A673 (cell line): ENCODE results near the gene DENND1A. TPM values are rescaled to one million over a fixed set of nuclear protein-coding genes. Genes with fewer than 3 reads are reported as not detected.

Experiments
- BruUV-seq: library from RNA; stranded (reverse); fragments of 400-500 nt; replicated peaks from 2 replicates; lab custom pipeline; 2021; lab: Mats Ljungman, UMichigan
- CTCF ChIA-PET: fragments of 300-600 bp; sonication (Branson Sonifier 250); formaldehyde crosslinking; loops from one replicate; lab custom pipeline; 2022; ENCODE audit warnings: antibody characterized with exemption; lab: Charles Lee
- POLR2A ChIA-PET: fragments of 300-600 bp; sonication (Branson Sonifier 250); formaldehyde crosslinking; loops from one replicate; lab custom pipeline; 2022; ENCODE audit warnings: antibody characterized with exemption; ENCODE audit not compliant: low non-redundant PET; lab: Charles Lee
- DNase-seq: peaks from one replicate; pipeline ENCODE4 v3.0.0-alpha.2; 2015; ENCODE audit warnings: low spot score
- H3K27ac ChIP-seq: fragments of 200-600 bp; sonication (generic); 2 replicates; pipeline ENCODE4 v1.5.1; 2016; ENCODE audit warnings: mixed run types, low read depth, mild to moderate bottlenecking, mixed read lengths, antibody characterized with exemption, low read length; ENCODE audit not compliant: poor library complexity, severe bottlenecking
- H3K27me3 ChIP-seq: fragments of 200-600 bp; sonication (generic); replicated peaks from 2 replicates; pipeline ENCODE4 v1.6.1; 2017; ENCODE audit warnings: mixed run types, low read depth, mild to moderate bottlenecking, mixed read lengths, antibody characterized with exemption, low read length; ENCODE audit not compliant: insufficient read depth, poor library complexity
- H3K36me3 ChIP-seq: fragments of 200-600 bp; sonication (generic); 2 replicates; pipeline ENCODE4 v1.6.1; 2016; ENCODE audit warnings: mixed run types, mild to moderate bottlenecking, mixed read lengths, antibody characterized with exemption, low read length; ENCODE audit not compliant: insufficient read depth, poor library complexity, severe bottlenecking
- H3K4me1 ChIP-seq: fragments of 200-600 bp; sonication (generic); 2 replicates; pipeline ENCODE4 v1.6.1; 2017; ENCODE audit warnings: mixed run types, mild to moderate bottlenecking, mixed read lengths, antibody characterized with exemption, low read length; ENCODE audit not compliant: insufficient read depth, poor library complexity, severe bottlenecking
- H3K4me3 ChIP-seq: fragments of 200-600 bp; sonication (generic); 2 replicates; pipeline ENCODE4 v1.5.1; 2016; ENCODE audit warnings: low read depth, mixed run types, mild to moderate bottlenecking, mixed read lengths, low read length; ENCODE audit not compliant: poor library complexity, severe bottlenecking
- H3K9me3 ChIP-seq: fragments of 200-600 bp; sonication (generic); 2 replicates; pipeline ENCODE4 v1.6.1; 2016; ENCODE audit warnings: mixed run types, low read depth, mild to moderate bottlenecking, mixed read lengths, antibody characterized with exemption, low read length; ENCODE audit not compliant: poor library complexity, severe bottlenecking
- EZH2 ChIP-seq: fragments of 200-600 bp; sonication (generic); IDR thresholded peaks from 2 replicates; pipeline ENCODE4 v1.6.1; 2017; ENCODE audit warnings: borderline replicate concordance, low read depth, mild to moderate bottlenecking, mixed read lengths, antibody characterized with exemption, low read length; ENCODE audit not compliant: poor library complexity, severe bottlenecking
- intact Hi-C: fragments of 100-400 bp; cut with micrococcal nuclease; formaldehyde crosslinking; loops from one replicate; pipeline ENCODE4 v1.10.0; 2022; ENCODE audit not compliant: unreplicated experiment
- total RNA-seq: library from RNA; stranded (reverse); gene quantifications from 2 replicates; pipeline ENCODE4 v1.2.3, GENCODE V29; 2021
- TF ChIP-seq, protein P1 (sequence below): fragments of 300-800, 200-600 bp; sonication (generic); conservative IDR thresholded peaks from 2 replicates; pipeline ENCODE4 v1.5.1; 2017; ENCODE audit warnings: low read depth, mild to moderate bottlenecking, antibody characterized with exemption, low read length, moderate library complexity, mixed read lengths

DENND1A gene
- total RNA-seq, 1 experiment from 2014 or later: 12.0 TPM

DNA sequence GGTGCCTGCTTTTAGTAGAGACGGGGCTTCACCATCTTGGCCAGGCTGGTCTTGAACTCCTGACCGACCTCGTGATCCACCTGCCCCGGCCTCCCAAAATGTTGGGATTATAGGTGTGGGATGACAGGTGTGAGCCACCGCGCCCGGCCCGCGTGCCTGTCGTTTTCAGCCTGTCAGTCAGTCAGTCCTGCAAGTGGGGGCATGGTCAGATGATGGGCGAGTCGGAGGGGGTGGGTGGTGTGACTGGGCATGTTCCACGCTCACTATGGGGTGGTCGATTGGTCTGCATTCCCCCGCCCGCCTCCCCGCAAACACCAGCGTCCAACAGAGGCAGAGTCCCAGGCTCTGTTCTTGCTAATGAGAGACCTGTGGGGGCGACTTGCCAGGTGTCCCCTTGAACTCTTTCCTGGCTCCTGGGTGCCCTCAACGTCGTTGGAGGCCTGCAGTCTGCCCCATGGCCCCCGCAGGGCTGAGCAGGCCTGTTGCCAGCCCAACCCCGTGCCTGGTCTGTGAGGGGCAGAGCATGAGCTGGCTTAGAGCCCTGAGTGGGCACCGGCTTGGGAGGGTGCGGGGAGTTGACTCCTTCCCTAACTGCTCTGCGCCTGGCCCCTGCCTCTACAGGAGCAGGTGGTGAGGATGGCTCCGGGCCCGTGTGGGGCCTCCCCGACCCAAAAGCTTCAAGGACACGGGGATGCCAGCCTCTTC is 550.8 kb downstream of the DENND1A start:
- POLR2A ChIA-PET: no interaction called here
- no TSS peak for BruUV-seq
- CTCF ChIA-PET: no interaction called here
- intact Hi-C loops: no loop called here
- Histone ChIP-seq H3K9me3 (no peaks in the 10 kb centered on the region), H3K4me1 (no peaks in the 10 kb centered on the region), H3K27me3 (no peaks in the 10 kb centered on the region), H3K4me3 (no peak overlapping the region), H3K36me3 (no peaks in the 10 kb centered on the region), H3K27ac (no peak overlapping the region)
- no peak for DNase-seq
- TF ChIP-seq, protein P1, sequence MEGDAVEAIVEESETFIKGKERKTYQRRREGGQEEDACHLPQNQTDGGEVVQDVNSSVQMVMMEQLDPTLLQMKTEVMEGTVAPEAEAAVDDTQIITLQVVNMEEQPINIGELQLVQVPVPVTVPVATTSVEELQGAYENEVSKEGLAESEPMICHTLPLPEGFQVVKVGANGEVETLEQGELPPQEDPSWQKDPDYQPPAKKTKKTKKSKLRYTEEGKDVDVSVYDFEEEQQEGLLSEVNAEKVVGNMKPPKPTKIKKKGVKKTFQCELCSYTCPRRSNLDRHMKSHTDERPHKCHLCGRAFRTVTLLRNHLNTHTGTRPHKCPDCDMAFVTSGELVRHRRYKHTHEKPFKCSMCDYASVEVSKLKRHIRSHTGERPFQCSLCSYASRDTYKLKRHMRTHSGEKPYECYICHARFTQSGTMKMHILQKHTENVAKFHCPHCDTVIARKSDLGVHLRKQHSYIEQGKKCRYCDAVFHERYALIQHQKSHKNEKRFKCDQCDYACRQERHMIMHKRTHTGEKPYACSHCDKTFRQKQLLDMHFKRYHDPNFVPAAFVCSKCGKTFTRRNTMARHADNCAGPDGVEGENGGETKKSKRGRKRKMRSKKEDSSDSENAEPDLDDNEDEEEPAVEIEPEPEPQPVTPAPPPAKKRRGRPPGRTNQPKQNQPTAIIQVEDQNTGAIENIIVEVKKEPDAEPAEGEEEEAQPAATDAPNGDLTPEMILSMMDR: no peak
- no peak for TF ChIP-seq EZH2

DNA sequence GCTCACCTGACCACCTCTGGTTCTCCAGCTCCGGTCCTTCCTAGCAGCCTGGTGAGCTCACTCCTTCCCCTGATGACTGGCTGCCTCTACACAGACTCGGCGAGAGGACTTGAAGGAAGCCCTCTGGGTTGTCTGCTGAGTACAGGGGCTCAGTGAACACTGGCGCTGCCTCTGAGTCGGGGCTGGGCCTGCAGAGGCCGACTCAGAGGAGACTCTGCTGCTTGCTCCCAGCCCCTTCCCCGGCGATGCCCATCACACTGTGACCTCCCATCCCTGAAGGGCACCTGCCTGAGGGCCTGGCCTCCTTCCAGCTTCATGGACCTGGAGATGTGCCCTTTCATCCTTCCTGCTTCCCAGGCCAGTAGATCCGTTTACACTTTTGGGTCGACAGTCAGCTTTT is 551.9 kb downstream of the DENND1A start:
- TF ChIP-seq, protein P1: no peak
- no peak for TF ChIP-seq EZH2
- Histone ChIP-seq H3K27me3 (no peaks in the 10 kb centered on the region), H3K36me3 (no peaks in the 10 kb centered on the region), H3K4me3 (no peak overlapping the region), H3K4me1 (no peaks in the 10 kb centered on the region), H3K9me3 (no peaks in the 10 kb centered on the region), H3K27ac (no peak overlapping the region)
- intact Hi-C loops: no loop called here
- no TSS peak for BruUV-seq
- ChIA-PET CTCF (no interaction called here), POLR2A (no interaction called here)
- no peak for DNase-seq

DNA sequence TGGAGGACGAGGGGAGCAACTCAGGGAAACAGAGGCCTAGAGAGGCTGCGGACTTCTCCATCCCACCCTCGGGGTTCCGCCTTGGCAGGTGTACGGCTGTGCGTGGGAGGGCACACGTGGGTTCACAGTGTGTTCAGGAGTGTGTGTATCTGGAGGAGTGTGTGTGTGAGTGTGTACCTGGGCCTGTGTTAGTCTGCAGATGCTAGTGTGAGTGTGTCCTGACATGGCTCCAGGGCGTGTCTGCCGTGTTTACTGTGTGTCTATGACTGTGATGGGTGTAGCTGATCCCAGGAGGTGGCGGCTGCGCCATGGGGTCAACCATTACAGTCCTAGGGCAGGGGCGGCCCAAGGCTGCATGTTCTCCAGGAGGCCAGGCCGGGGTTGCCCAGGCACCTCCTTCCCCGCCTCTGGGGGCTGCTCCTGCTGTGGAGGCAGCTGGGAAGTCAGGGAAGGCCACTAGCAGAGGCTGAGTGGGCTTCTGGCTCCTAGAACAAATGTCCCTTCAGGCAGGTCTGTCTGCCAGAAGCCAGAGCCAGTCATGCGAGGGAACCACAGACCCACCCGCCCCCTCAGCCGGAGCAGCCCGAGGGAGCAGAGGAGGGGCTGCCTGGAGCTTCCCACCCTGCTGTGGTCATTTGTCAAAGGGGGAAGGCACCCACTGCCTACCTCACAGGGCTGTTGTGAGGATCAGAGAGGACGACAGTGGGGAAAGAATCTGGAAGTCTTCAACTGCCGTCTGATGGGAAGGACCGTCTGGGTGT is 552.5 kb downstream of the DENND1A start:
- TF ChIP-seq, protein P1: no peak
- TF ChIP-seq EZH2: no peak
- Histone ChIP-seq H3K27ac (no peak overlapping the region), H3K36me3 (no peaks in the 10 kb centered on the region), H3K4me1 (no peaks in the 10 kb centered on the region), H3K4me3 (no peak overlapping the region), H3K9me3 (no peaks in the 10 kb centered on the region), H3K27me3 (no peaks in the 10 kb centered on the region)
- CTCF ChIA-PET: no interaction called here
- BruUV-seq: no TSS peak
- intact Hi-C loops: no loop called here
- POLR2A ChIA-PET: no interaction called here
- no peak for DNase-seq
